Smooth muscle cell (in vitro differentiated cells): ENCODE results near the gene RUFY3. TPM values are rescaled to one million over a fixed set of nuclear protein-coding genes. Genes with fewer than 3 reads are reported as not detected.

Source experiments
- DNase-seq: peaks from one replicate; lab custom pipeline; 2025; ENCODE audit not compliant: unreplicated experiment; lab: John Stamatoyannopoulos, UW
- H2AFZ ChIP-seq: fragments of 200-600 bp; sonication (generic); 2 replicates; pipeline ENCODE4 v1.6.0; 2016; ENCODE audit warnings: antibody characterized with exemption, low read depth, mild to moderate bottlenecking
- H3F3A ChIP-seq: fragments of 200-600 bp; sonication (generic); 2 replicates; pipeline ENCODE4 v1.6.0; 2017; ENCODE audit warnings: antibody characterized with exemption, low read depth
- H3K27ac ChIP-seq: fragments of 200-600 bp; sonication (generic); 2 replicates; pipeline ENCODE4 v1.5.1; 2016; ENCODE audit warnings: low read depth, mild to moderate bottlenecking
- H3K27me3 ChIP-seq: fragments of 200-600 bp; sonication (generic); 2 replicates; pipeline ENCODE4 v1.6.1; 2016; ENCODE audit warnings: low read depth, mild to moderate bottlenecking
- H3K36me3 ChIP-seq: fragments of 200-600 bp; sonication (generic); 2 replicates; pipeline ENCODE4 v1.5.1; 2016; ENCODE audit warnings: low read depth
- H3K4me1 ChIP-seq: fragments of 200-600 bp; sonication (generic); 2 replicates; pipeline ENCODE4 v1.5.1; 2016; ENCODE audit warnings: low read depth
- H3K4me2 ChIP-seq: fragments of 200-600 bp; sonication (generic); 2 replicates; pipeline ENCODE4 v1.6.0; 2016; ENCODE audit warnings: mild to moderate bottlenecking
- H3K4me3 ChIP-seq: fragments of 200-600 bp; sonication (generic); 2 replicates; pipeline ENCODE4 v1.5.1; 2016; ENCODE audit warnings: mild to moderate bottlenecking
- H3K79me2 ChIP-seq: fragments of 200-600 bp; sonication (generic); 2 replicates; pipeline ENCODE4 v1.6.0; 2016; ENCODE audit warnings: low read depth, mild to moderate bottlenecking
- H3K9ac ChIP-seq: fragments of 200-600 bp; sonication (generic); 2 replicates; pipeline ENCODE4 v1.6.0; 2016; ENCODE audit warnings: low read depth
- H3K9me3 ChIP-seq: fragments of 200-600 bp; sonication (generic); replicated peaks from 2 replicates; pipeline ENCODE4 v1.5.1; 2016; ENCODE audit warnings: low read depth
- H4K20me1 ChIP-seq: fragments of 200-600 bp; sonication (generic); 2 replicates; pipeline ENCODE4 v1.6.0; 2016; ENCODE audit warnings: low read depth
- WGBS: methylation state at CpG from one replicate; pipeline ENCODE4 v1.1.7; 2016; ENCODE audit warnings: low lambda C conversion rate; 5-methylcytosine and 5-hydroxymethylcytosine counted together
- polyA plus RNA-seq: library from polyadenylated mRNA; unstranded; fragments of >200 nt; fragmentation: Nextera tagmentation; extraction: Ambion mirVana; gene quantifications from 2 replicates; pipeline ENCODE4 v1.2.1, GENCODE V29; 2016
- total RNA-seq: library from RNA; depleted of rRNA; stranded (reverse); fragments of >200 nt; gene quantifications from 2 replicates; pipeline ENCODE4 v1.2.3, GENCODE V29; 2014
- TF ChIP-seq, protein P1 (sequence below): fragments of 200-600 bp; sonication (generic); IDR thresholded peaks from 2 replicates; pipeline ENCODE4 v1.5.1; 2017; ENCODE audit warnings: borderline replicate concordance, mild to moderate bottlenecking, antibody characterized with exemption; ENCODE audit not compliant: insufficient read depth, poor library complexity, severe bottlenecking

Gene RUFY3
- total and polyA plus RNA-seq, 2 experiments from 2014 or later = 22.2 to 49.2 TPM

DNA sequence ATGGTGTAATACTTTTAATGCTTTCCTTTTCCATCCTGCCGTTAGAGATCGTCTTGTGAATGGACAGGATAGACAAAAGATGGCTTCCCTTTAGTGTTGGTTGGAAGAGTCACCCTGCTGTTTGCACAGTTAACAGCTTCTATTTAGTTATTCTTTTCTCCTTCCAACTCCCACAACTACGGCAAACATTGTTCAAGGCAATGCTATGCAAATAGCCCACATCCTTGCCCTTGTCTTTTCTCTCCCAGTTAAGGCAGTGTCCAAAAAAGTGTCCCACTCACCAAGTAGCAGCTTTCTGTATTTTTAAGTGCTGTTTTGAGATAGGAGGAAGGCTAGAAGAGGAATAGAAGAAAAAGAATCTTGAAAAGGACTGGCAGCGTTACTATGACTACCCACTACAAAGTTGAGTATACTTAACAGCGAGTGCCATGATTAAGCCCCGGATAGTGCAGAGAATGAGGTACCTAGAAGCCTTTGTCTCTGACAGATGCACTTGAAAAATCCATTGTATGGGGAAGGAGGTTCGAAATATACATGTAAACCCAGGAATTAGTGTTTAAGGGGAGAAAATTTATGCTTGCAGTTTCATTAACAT, 12.1 kb upstream of the RUFY3 start:
- Histone ChIP-seq H3K4me3 (no peak overlapping the region), H3K4me1 (peaks cover 17% of the 10 kb centered on the region), H3K36me3 (no peaks in the 10 kb centered on the region), H2AFZ (no peak overlapping the region), H3K9me3 (no peaks in the 10 kb centered on the region), H3K27ac (no peak overlapping the region), H3F3A (peaks cover 17% of the 10 kb centered on the region), H3K4me2 (no peak overlapping the region), H3K79me2 (peaks cover 71% of the 10 kb centered on the region), H3K27me3 (no peaks in the 10 kb centered on the region), H3K9ac (no peak overlapping the region), H4K20me1 (peaks cover 40% of the 10 kb centered on the region)
- DNase-seq = no peak
- TF ChIP-seq, protein P1, sequence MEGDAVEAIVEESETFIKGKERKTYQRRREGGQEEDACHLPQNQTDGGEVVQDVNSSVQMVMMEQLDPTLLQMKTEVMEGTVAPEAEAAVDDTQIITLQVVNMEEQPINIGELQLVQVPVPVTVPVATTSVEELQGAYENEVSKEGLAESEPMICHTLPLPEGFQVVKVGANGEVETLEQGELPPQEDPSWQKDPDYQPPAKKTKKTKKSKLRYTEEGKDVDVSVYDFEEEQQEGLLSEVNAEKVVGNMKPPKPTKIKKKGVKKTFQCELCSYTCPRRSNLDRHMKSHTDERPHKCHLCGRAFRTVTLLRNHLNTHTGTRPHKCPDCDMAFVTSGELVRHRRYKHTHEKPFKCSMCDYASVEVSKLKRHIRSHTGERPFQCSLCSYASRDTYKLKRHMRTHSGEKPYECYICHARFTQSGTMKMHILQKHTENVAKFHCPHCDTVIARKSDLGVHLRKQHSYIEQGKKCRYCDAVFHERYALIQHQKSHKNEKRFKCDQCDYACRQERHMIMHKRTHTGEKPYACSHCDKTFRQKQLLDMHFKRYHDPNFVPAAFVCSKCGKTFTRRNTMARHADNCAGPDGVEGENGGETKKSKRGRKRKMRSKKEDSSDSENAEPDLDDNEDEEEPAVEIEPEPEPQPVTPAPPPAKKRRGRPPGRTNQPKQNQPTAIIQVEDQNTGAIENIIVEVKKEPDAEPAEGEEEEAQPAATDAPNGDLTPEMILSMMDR = no peak
- 90% methylated on average over 7 of the region's 7 CpGs for WGBS

DNA sequence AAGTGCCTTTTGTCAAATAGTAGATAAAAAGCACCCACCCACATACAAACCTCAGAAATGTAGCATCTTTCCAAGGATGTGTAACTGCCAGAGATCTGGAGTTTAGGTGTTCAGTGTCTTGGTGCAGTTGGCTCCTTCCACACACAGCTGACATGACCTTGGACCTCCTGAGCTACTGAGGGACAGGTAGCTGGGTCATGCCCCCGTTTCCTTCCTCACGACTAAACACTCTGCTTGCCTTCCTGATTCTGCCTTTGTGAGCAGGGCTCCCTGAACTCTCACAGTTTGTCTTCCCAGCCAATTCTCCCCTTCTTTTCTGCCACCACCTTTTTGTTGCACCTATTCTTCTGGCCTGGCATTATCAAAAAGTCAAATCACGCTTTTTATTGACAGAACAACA, 10.2 kb upstream of the RUFY3 start:
- no peak for DNase-seq
- H2AFZ ChIP-seq = no peak overlapping the region
- no peaks in the 10 kb centered on the region for H3K9me3 ChIP-seq
- H3K27me3 ChIP-seq = no peaks in the 10 kb centered on the region
- peaks cover 89% of the 10 kb centered on the region for H3K79me2 ChIP-seq
- peaks cover 11% of the 10 kb centered on the region for H3K4me1 ChIP-seq
- H3K9ac ChIP-seq = no peak overlapping the region
- H3K4me2 ChIP-seq = no peak overlapping the region
- no peaks in the 10 kb centered on the region for H3K36me3 ChIP-seq
- peaks cover 12% of the 10 kb centered on the region for H3F3A ChIP-seq
- peaks cover 46% of the 10 kb centered on the region for H4K20me1 ChIP-seq
- WGBS = 94% methylated on average over 3 of the region's 3 CpGs
- H3K4me3 ChIP-seq = no peak overlapping the region
- no peak overlapping the region for H3K27ac ChIP-seq
- TF ChIP-seq, protein P1 = no peak

DNA sequence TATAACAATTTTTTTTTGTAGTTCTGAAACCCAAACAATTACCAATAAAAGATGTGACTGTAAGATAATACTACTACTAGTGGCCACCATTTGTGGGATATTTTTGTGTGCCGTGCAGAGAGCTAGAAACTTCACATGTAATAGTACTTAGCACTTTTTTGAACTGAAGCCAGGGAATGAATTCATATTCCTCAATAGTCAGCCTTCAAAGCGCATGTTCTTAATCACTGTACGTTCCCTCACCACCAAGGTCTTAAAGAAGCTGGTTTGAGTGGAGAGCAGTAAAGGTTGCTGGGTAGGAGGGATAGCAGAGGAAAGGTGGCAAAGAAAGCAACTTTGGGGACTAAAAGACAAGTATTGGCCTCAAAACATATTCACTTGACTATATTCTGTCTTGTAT, 9.6 kb upstream of the RUFY3 start:
- Histone ChIP-seq H2AFZ (no peak overlapping the region), H4K20me1 (peaks cover 43% of the 10 kb centered on the region), H3K79me2 (peaks cover 88% of the 10 kb centered on the region), H3K4me1 (peaks cover 5% of the 10 kb centered on the region), H3K27me3 (no peaks in the 10 kb centered on the region), H3K9ac (no peak overlapping the region), H3K4me2 (no peak overlapping the region), H3K36me3 (no peaks in the 10 kb centered on the region), H3F3A (peaks cover 7% of the 10 kb centered on the region), H3K27ac (no peak overlapping the region), H3K4me3 (no peak overlapping the region), H3K9me3 (no peaks in the 10 kb centered on the region)
- no peak for DNase-seq
- TF ChIP-seq, protein P1 = no peak
- WGBS = 90% methylated on average over 3 of the region's 3 CpGs
